IMR-90 (cell line): Measurements from ENCODE around the gene DIAPH2. TPM values are rescaled to one million over a fixed set of nuclear protein-coding genes. Genes with fewer than 3 reads are reported as not detected.

Experiments used
- ATAC-seq: fragments of 200-7000 bp; cut with Tn5 transposase; 2 replicates; pipeline ENCODE4 v1.9.1; 2020; ENCODE audit warnings: low read depth, mild to moderate bottlenecking, moderate library complexity
- BruUV-seq: library from RNA; stranded (reverse); fragments of 400-500 nt; replicated peaks from 2 replicates; lab custom pipeline; 2021; lab: Mats Ljungman, UMichigan
- CTCF ChIA-PET: fragments of 300-600 bp; formaldehyde crosslinking; extraction: SDS; loops from one replicate; lab custom pipeline; 2021; ENCODE audit warnings: antibody characterized with exemption; lab: Yijun Ruan, JAX
- POLR2A ChIA-PET: fragments of 300-600 bp; sonication (Branson Sonifier 250); formaldehyde crosslinking; loops from one replicate; lab custom pipeline; 2022; ENCODE audit warnings: antibody characterized with exemption; ENCODE audit not compliant: unreplicated experiment; lab: Charles Lee
- DNase-seq: peaks from one replicate; pipeline ENCODE4 v3.0.0; 2013
- H2AFZ ChIP-seq: replicated peaks from 2 replicates; pipeline ENCODE3; 2013; ENCODE audit warnings: low read length, mild to moderate bottlenecking; ENCODE audit not compliant: poor library complexity
- H2AK5ac ChIP-seq: 2 replicates; pipeline ENCODE4 v1.6.1; 2013; ENCODE audit warnings: low read depth, low read length, inconsistent platforms
- H2AK9ac ChIP-seq: replicated peaks from 2 replicates; pipeline ENCODE3; 2013; ENCODE audit warnings: mild to moderate bottlenecking, low read depth, low read length, moderate library complexity; ENCODE audit not compliant: poor library complexity
- H2BK120ac ChIP-seq: 2 replicates; pipeline ENCODE4 v1.6.1; 2013; ENCODE audit warnings: low read depth, low read length, inconsistent platforms
- H2BK15ac ChIP-seq: 3 replicates; pipeline ENCODE4 v1.6.1; 2013; ENCODE audit warnings: low read depth, low read length, inconsistent platforms
- H2BK20ac ChIP-seq: 2 replicates; pipeline ENCODE4 v1.6.1; 2013; ENCODE audit warnings: low read depth, mild to moderate bottlenecking, inconsistent platforms, low read length, moderate library complexity
- H2BK5ac ChIP-seq: 2 replicates; pipeline ENCODE4 v1.6.1; 2013; ENCODE audit warnings: mild to moderate bottlenecking, low read depth, low read length, inconsistent platforms; ENCODE audit not compliant: poor library complexity, severe bottlenecking
- H3K14ac ChIP-seq: replicated peaks from 2 replicates; pipeline ENCODE4 v1.6.1; 2013; ENCODE audit warnings: low read depth, low read length, inconsistent platforms
- H3K18ac ChIP-seq: 2 replicates; pipeline ENCODE4 v1.6.1; 2013; ENCODE audit warnings: low read depth, low read length, control low read depth
- H3K23ac ChIP-seq: 2 replicates; pipeline ENCODE4 v1.6.1; 2013; ENCODE audit warnings: low read depth, low read length, inconsistent platforms
- H3K27ac ChIP-seq: 2 replicates; pipeline ENCODE4 v1.5.1; 2013; ENCODE audit warnings: mild to moderate bottlenecking, control low read depth, low read length; ENCODE audit not compliant: insufficient read depth
- H3K27me3 ChIP-seq: 2 replicates; pipeline ENCODE4 v1.6.1; 2013; ENCODE audit warnings: low read length; ENCODE audit not compliant: control insufficient read depth, insufficient read depth
- H3K36me3 ChIP-seq: 2 replicates; pipeline ENCODE4 v1.6.1; 2013; ENCODE audit warnings: low read length, mixed read lengths; ENCODE audit not compliant: control insufficient read depth, insufficient read depth
- H3K4ac ChIP-seq: 2 replicates; pipeline ENCODE4 v1.6.1; 2013; ENCODE audit warnings: low read depth, low read length, inconsistent platforms
- H3K4me1 ChIP-seq: 2 replicates; pipeline ENCODE4 v1.6.1; 2013; ENCODE audit warnings: low read length, mixed read lengths; ENCODE audit not compliant: control insufficient read depth, insufficient read depth
- H3K4me2 ChIP-seq: 2 replicates; pipeline ENCODE4 v1.6.1; 2013; ENCODE audit warnings: low read depth, mild to moderate bottlenecking, control low read depth, low read length, moderate library complexity
- H3K4me3 ChIP-seq: 2 replicates; pipeline ENCODE4 v1.5.1; 2013; ENCODE audit warnings: low read depth, mild to moderate bottlenecking, control low read depth, low read length, moderate library complexity; ENCODE audit not compliant: insufficient read depth
- H3K56ac ChIP-seq: 2 replicates; pipeline ENCODE4 v1.6.1; 2013; ENCODE audit warnings: low read length, inconsistent platforms; ENCODE audit not compliant: insufficient read depth; ENCODE audit errors: extremely low read depth
- H3K79me1 ChIP-seq, 2 experiments: 2 replicates each; pipeline ENCODE4 v1.6.1; 2013; ENCODE audit warnings: low read length in 2 of 2, inconsistent platforms in 1 of 2, low read depth in 1 of 2
- H3K9ac ChIP-seq: 2 replicates; pipeline ENCODE4 v1.6.1; 2013; ENCODE audit warnings: low read depth, low read length, control low read depth
- H3K9me1 ChIP-seq: 2 replicates; pipeline ENCODE4 v1.6.1; 2013; ENCODE audit warnings: low read length, inconsistent platforms; ENCODE audit not compliant: insufficient read depth
- H3K9me3 ChIP-seq: 2 replicates; pipeline ENCODE4 v1.6.1; 2013; ENCODE audit warnings: low read length; ENCODE audit not compliant: control insufficient read depth, insufficient read depth
- H4K20me1 ChIP-seq: 2 replicates; pipeline ENCODE4 v1.6.1; 2013; ENCODE audit warnings: low read length, inconsistent platforms; ENCODE audit not compliant: insufficient read depth
- H4K5ac ChIP-seq: 2 replicates; pipeline ENCODE4 v1.6.1; 2013; ENCODE audit warnings: mild to moderate bottlenecking, low read depth, low read length, control low read depth
- H4K8ac ChIP-seq, 2 experiments: 2 replicates each; pipeline ENCODE4 v1.6.1; 2013; ENCODE audit warnings: low read depth in 2 of 2, low read length in 2 of 2, control low read depth in 1 of 2, inconsistent platforms in 1 of 2
- H4K91ac ChIP-seq: 2 replicates; pipeline ENCODE4 v1.6.1; 2013; ENCODE audit warnings: low read depth, low read length, inconsistent platforms; ENCODE audit not compliant: insufficient read depth
- BHLHE40 ChIP-seq: fragments of 150-350 bp; IDR thresholded peaks from 2 replicates; pipeline ENCODE4 v1.6.1; 2016; ENCODE audit warnings: mild to moderate bottlenecking, low read depth, low read length
- CEBPB ChIP-seq: IDR thresholded peaks from 2 replicates; pipeline ENCODE4 v1.6.1; 2012; ENCODE audit warnings: low read depth, low read length, improper control_type of control experiment
- CHD1 ChIP-seq: IDR thresholded peaks from 2 replicates; pipeline ENCODE4 v1.6.1; 2012; ENCODE audit warnings: low read depth, low read length, improper control_type of control experiment
- ELK1 ChIP-seq: fragments of 150-350 bp; IDR thresholded peaks from 2 replicates; pipeline ENCODE4 v1.6.1; 2016; ENCODE audit warnings: low read depth, mild to moderate bottlenecking, low read length, moderate library complexity, borderline replicate concordance
- FOS ChIP-seq: fragments of 150-350 bp; IDR thresholded peaks from 2 replicates; pipeline ENCODE4 v1.6.1; 2016; ENCODE audit warnings: low read depth, low read length
- MAFK ChIP-seq: IDR thresholded peaks from 2 replicates; pipeline ENCODE4 v1.6.1; 2012; ENCODE audit warnings: low read depth, low read length, improper control_type of control experiment
- MXI1 ChIP-seq: IDR thresholded peaks from 2 replicates; pipeline ENCODE4 v1.6.1; 2012; ENCODE audit warnings: low read depth, mild to moderate bottlenecking, low read length, moderate library complexity, borderline replicate concordance
- RAD21 ChIP-seq: IDR thresholded peaks from 2 replicates; pipeline ENCODE4 v1.6.1; 2012; ENCODE audit warnings: low read length, improper control_type of control experiment
- RCOR1 ChIP-seq: IDR thresholded peaks from 2 replicates; pipeline ENCODE4 v1.6.1; 2012; ENCODE audit warnings: mild to moderate bottlenecking, low read length, improper control_type of control experiment; ENCODE audit not compliant: insufficient replicate concordance
- SMC3 ChIP-seq: fragments of 150-350 bp; IDR thresholded peaks from 2 replicates; pipeline ENCODE4 v1.6.1; 2016; ENCODE audit warnings: low read depth, mild to moderate bottlenecking, antibody characterized with exemption, low read length, moderate library complexity
- WGBS, 2 experiments: methylation state at CpG; one replicate each; pipeline versions ENCODE4 v1.1.5 to v1.1.7; 2013; ENCODE audit warnings: missing lambda C conversion rate in 2 of 2; ENCODE audit not compliant: insufficient read length in 1 of 2; ENCODE audit errors: extremely low coverage in 2 of 2; 5-methylcytosine and 5-hydroxymethylcytosine counted together
- dilution Hi-C: fragments of 300-500 bp; cut with HindIII; formaldehyde crosslinking; loops from one replicate; pipeline ENCODE4 v1.14.3; 2018; ENCODE audit warnings: low sequenced_read_pairs; ENCODE audit not compliant: unreplicated experiment
- in situ Hi-C: fragments of 300-500 bp; cut with MboI; formaldehyde crosslinking; loops from 3 replicates; pipeline ENCODE4 v1.14.3; 2019; ENCODE audit warnings: low sequenced_read_pairs, inconsistent platforms, mixed read lengths
- intact Hi-C: fragments of 100-400 bp; cut with micrococcal nuclease; formaldehyde crosslinking; loops from 2 replicates; pipeline ENCODE4 v1.10.0; 2022
- polyA plus RNA-seq, 3 experiments: library from polyadenylated mRNA; depleted of rRNA; stranded (reverse); fragments of >200 nt; gene quantifications; 2 replicates each; pipeline ENCODE4 v1.2.3, GENCODE V29; 2012; ENCODE audit warnings: low replicate concordance in 1 of 3
- total RNA-seq: library from RNA; depleted of rRNA; stranded (reverse); fragments of >200 nt; gene quantifications from 2 replicates; pipeline ENCODE4 v1.2.3, GENCODE V29; 2012

The DIAPH2 gene
- total and polyA plus RNA-seq, 2 of the 4 experiments (the other 2 are of a cell fraction): 3.6 to 19.9 TPM

DNA sequence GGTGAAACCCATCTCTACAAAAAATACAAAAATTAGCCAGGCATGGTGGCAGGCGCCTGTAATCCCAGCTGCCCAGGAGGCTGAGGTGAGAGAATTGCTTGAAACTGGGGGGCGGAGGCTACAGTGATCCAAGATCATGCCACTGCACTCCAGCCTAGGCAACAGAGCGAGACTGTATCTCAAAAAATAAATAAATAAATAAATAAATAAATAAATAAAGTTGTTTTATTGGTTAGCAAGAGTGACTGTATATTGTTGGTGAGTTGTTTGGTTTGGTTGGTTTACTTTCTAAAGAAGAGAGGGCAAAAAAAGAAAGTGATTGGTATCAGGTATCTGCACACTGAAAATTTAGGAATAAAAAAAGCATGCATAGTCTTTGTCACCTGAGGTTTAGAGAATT is 700.0 kb downstream of the DIAPH2 start:
- Histone ChIP-seq H3K23ac (no peak overlapping the region), H4K20me1 (no peaks in the 10 kb centered on the region), H2BK5ac (no peak overlapping the region), H3K18ac (no peak overlapping the region), H4K8ac (no peak overlapping the region), H3K14ac (no peak overlapping the region), H2AFZ (no peak overlapping the region), H3K4me3 (no peak overlapping the region), H3K9me3 (no peaks in the 10 kb centered on the region), H2BK15ac (no peak overlapping the region), H2AK9ac (no peak overlapping the region), H3K4ac (no peak overlapping the region), H2BK20ac (no peak overlapping the region), H3K56ac (no peak overlapping the region), H2BK120ac (no peak overlapping the region), H3K27ac (no peak overlapping the region), H3K4me1 (peaks cover 1% of the 10 kb centered on the region; the same call in 1 of the 2 replicates), H3K36me3 (no peaks in the 10 kb centered on the region), H3K4me2 (no peak overlapping the region), H2AK5ac (no peak overlapping the region), H4K5ac (no peak overlapping the region), H3K79me1 (no peaks in the 10 kb centered on the region), H3K9me1 (no peaks in the 10 kb centered on the region), H4K91ac (no peak overlapping the region), H3K27me3 (no peaks in the 10 kb centered on the region), H3K9ac (no peak overlapping the region)
- BruUV-seq: no TSS peak
- CTCF ChIA-PET: no interaction called here
- intact Hi-C loops: no loop called here
- POLR2A ChIA-PET: no interaction called here
- in situ Hi-C loops: no loop called here
- ATAC-seq (no peak), DNase-seq (no peak)
- dilution Hi-C loops: no loop called here
- no CpG with 5 or more reads among the region's 3 CpGs for WGBS, 2 experiments
- TF ChIP-seq ELK1 (no peak), MAFK (no peak), CHD1 (no peak), CEBPB (no peak), BHLHE40 (no peak), FOS (no peak), MXI1 (no peak), RAD21 (no peak), RCOR1 (no peak), SMC3 (no peak)
